Activated CD4-positive, CD25-positive, alpha-beta regulatory T cell treated with anti-CD3 and anti-CD28 coated beads, Interleukin-2, amount 50 U/mL, for 72 hours (primary cell): ENCODE measurements around the gene SH3GLB2.
"Not testable (repeated sequence)": the region's sequence is repeated elsewhere in the genome, so short reads cannot be mapped to it uniquely, and the experiment has no call there.

ENCODE experiments used
- DNase-seq: peaks from one replicate; pipeline ENCODE4 v3.0.0; 2021

SH3GLB2 gene

GRCh38 chr9:128987805-128988204 is 40.3 kb downstream of the SH3GLB2 start:
- DNase-seq: no peak

GRCh38 chr9:128986671-128987070 is 41.5 kb downstream of the SH3GLB2 start:
- no peak for DNase-seq

GRCh38 chr9:128983536-128983935 is 44.6 kb downstream of the SH3GLB2 start:
- no peak for DNase-seq

- no peak for DNase-seq
These were observed 49.0 kb downstream of the SH3GLB2 start for GRCh38 chr9:128979111-128979510.

GRCh38 chr9:128972956-128973355 is 55.2 kb downstream of the SH3GLB2 start:
- no peak for DNase-seq

DNA sequence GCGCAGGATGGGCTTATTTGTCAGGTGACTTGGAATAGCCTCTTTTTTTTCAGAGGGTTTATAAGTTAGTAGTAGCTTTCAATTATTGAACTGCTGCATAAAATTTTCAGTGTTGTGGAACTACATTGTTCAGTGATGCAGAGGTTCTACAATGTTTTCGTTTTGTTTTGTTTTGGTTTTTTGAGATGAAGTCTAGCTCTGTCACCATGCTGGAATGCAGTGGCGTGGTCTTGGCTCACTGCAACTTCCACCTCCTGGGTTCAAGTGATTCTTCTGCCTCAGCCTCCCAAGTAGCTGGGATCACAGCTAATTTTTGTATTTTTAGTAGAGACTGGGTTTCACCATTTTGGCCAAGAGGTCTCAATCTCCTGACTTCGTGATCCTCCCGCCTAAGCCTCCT is 58.6 kb downstream of the SH3GLB2 start:
- DNase-seq: no peak

- DNase-seq: not testable (repeated sequence)
These were observed 66.7 kb downstream of the SH3GLB2 start for GRCh38 chr9:128961403-128961802.
